Glutamatergic neuron (in vitro differentiated cells): Measurements from ENCODE around the gene CFAP77. TPM values are rescaled to one million over a fixed set of nuclear protein-coding genes. Genes with fewer than 3 reads are reported as not detected.

Experiments used
- DNase-seq: peaks from one replicate; pipeline ENCODE4 v3.0.0; 2022
- H3K27ac Mint-ChIP-seq: one replicate; pipeline ENCODE4 v1.8.0; 2020; ENCODE audit warnings: mild to moderate bottlenecking, mixed read lengths, inconsistent platforms; ENCODE audit not compliant: unreplicated experiment
- H3K27me3 Mint-ChIP-seq: one replicate; pipeline ENCODE4 v1.8.0; 2020; ENCODE audit warnings: mild to moderate bottlenecking, moderate library complexity, mixed read lengths, inconsistent platforms; ENCODE audit not compliant: unreplicated experiment
- H3K36me3 Mint-ChIP-seq: one replicate; pipeline ENCODE4 v1.8.0; 2020; ENCODE audit warnings: mild to moderate bottlenecking, mixed read lengths, inconsistent platforms; ENCODE audit not compliant: unreplicated experiment
- H3K4me1 Mint-ChIP-seq: one replicate; pipeline ENCODE4 v1.8.0; 2020; ENCODE audit warnings: mild to moderate bottlenecking, low read depth, mixed read lengths, inconsistent platforms; ENCODE audit not compliant: unreplicated experiment
- H3K4me3 Mint-ChIP-seq: one replicate; pipeline ENCODE4 v1.8.0; 2020; ENCODE audit warnings: mild to moderate bottlenecking, mixed read lengths, inconsistent platforms; ENCODE audit not compliant: unreplicated experiment
- H3K9me3 Mint-ChIP-seq: one replicate; pipeline ENCODE4 v1.8.0; 2020; ENCODE audit warnings: mild to moderate bottlenecking, moderate library complexity, mixed read lengths, inconsistent platforms; ENCODE audit not compliant: unreplicated experiment
- CTCF ChIP-seq: fragments of 200-600 bp; sonication (generic); IDR thresholded peaks from one replicate; pipeline ENCODE4 v1.5.0; 2021; ENCODE audit not compliant: partially characterized antibody, unreplicated experiment
- total RNA-seq: library from RNA; stranded (reverse); fragmentation: NEBNext Ultra II Directional; extraction: Animal tissue kit (Norgen Biotek cat#: 25700); gene quantifications from one replicate; pipeline ENCODE4 v1.2.1, GENCODE V29; 2021; ENCODE audit not compliant: unreplicated experiment

The CFAP77 gene
- total RNA-seq, 1 donor from 2014 or later, result not detected

GRCh38 chr9:132587592-132587955 is 177.6 kb downstream of the CFAP77 start:
- no peak overlapping the region for H3K27ac Mint-ChIP-seq
- H3K27me3 Mint-ChIP-seq, result peaks cover 41% of the 10 kb centered on the region
- H3K4me1 Mint-ChIP-seq, result peaks cover 19% of the 10 kb centered on the region
- no peaks in the 10 kb centered on the region for H3K36me3 Mint-ChIP-seq
- peak; percentile 13 for DNase-seq
- no peak for TF ChIP-seq CTCF
- H3K4me3 Mint-ChIP-seq, result no peak overlapping the region
- H3K9me3 Mint-ChIP-seq, result peaks cover 15% of the 10 kb centered on the region

- Mint-ChIP-seq H3K36me3 (no peaks in the 10 kb centered on the region), H3K4me1 (peaks cover 19% of the 10 kb centered on the region), H3K27me3 (peaks cover 38% of the 10 kb centered on the region), H3K4me3 (peak overlapping the region; percentile 63), H3K9me3 (peaks cover 15% of the 10 kb centered on the region), H3K27ac (peak overlapping the region; percentile 34)
- no peak for DNase-seq
- TF ChIP-seq CTCF, result no peak
Measured at GRCh38 chr9:132588098-132588497, 178.1 kb downstream of the CFAP77 start.

GRCh38 chr9:132588501-132589147 is 178.6 kb downstream of the CFAP77 start:
- H3K4me1 Mint-ChIP-seq, result peaks cover 20% of the 10 kb centered on the region

GRCh38 chr9:132589148-132590036 is 179.4 kb downstream of the CFAP77 start:
- DNase-seq, result peak; percentile 36
- H3K36me3 Mint-ChIP-seq, result no peaks in the 10 kb centered on the region
- H3K27me3 Mint-ChIP-seq, result peaks cover 31% of the 10 kb centered on the region
- no peak overlapping the region for H3K4me3 Mint-ChIP-seq
- no peak for TF ChIP-seq CTCF
- H3K4me1 Mint-ChIP-seq, result peaks cover 21% of the 10 kb centered on the region
- H3K9me3 Mint-ChIP-seq, result peaks cover 12% of the 10 kb centered on the region
- H3K27ac Mint-ChIP-seq, result no peak overlapping the region

More at GRCh38 chr9:132588501-132589147, 178.6 kb downstream of the CFAP77 start:
- Mint-ChIP-seq H3K27me3 (peaks cover 35% of the 10 kb centered on the region), H3K36me3 (no peaks in the 10 kb centered on the region), H3K27ac (no peak overlapping the region), H3K9me3 (peaks cover 12% of the 10 kb centered on the region), H3K4me3 (no peak overlapping the region)
- peak; percentile 77 for DNase-seq
- no peak for TF ChIP-seq CTCF

GRCh38 chr9:132590037-132590317 is 180.0 kb downstream of the CFAP77 start:
- peaks cover 15% of the 10 kb centered on the region for H3K4me1 Mint-ChIP-seq
- H3K27me3 Mint-ChIP-seq, result peaks cover 28% of the 10 kb centered on the region
- peak; percentile 36 for DNase-seq
- no peak overlapping the region for H3K4me3 Mint-ChIP-seq
- peaks cover 12% of the 10 kb centered on the region for H3K9me3 Mint-ChIP-seq
- TF ChIP-seq CTCF, result no peak
- H3K36me3 Mint-ChIP-seq, result no peaks in the 10 kb centered on the region
- no peak overlapping the region for H3K27ac Mint-ChIP-seq
